ENCODE measurements around the gene ORAI3.
A peak's percentile ranks its signal among the peaks of the same experiment; 100 is the strongest.
"Not testable (repeated sequence)": the region's sequence is repeated elsewhere in the genome, so short reads cannot be mapped to it uniquely, and the experiment has no call there.

The ORAI3 gene

GRCh38 chr16:30924076-30924912, 24.6 kb upstream of the ORAI3 start:
- DNase-seq: no peak

- no peak for DNase-seq
These were observed 23.8 kb upstream of the ORAI3 start for GRCh38 chr16:30924913-30925631.

- no peak for DNase-seq
These were observed 23.3 kb upstream of the ORAI3 start for GRCh38 chr16:30925632-30925987.

GRCh38 chr16:30925995-30926811, 22.7 kb upstream of the ORAI3 start:
- DNase-seq: no peak

GRCh38 chr16:30926937-30927788, 21.7 kb upstream of the ORAI3 start:
- no peak for DNase-seq

- peak; percentile 82 to 87 for DNase-seq
These were observed 21.0 kb upstream of the ORAI3 start for GRCh38 chr16:30927789-30928378.

GRCh38 chr16:30928390-30928789, 20.5 kb upstream of the ORAI3 start:
- DNase-seq: no peak

GRCh38 chr16:30929167-30929566, 19.7 kb upstream of the ORAI3 start:
- DNase-seq: no peak

- DNase-seq: no peak
These were observed 18.7 kb upstream of the ORAI3 start for GRCh38 chr16:30930160-30930571.

- no peak for DNase-seq
These were observed 17.7 kb upstream of the ORAI3 start for GRCh38 chr16:30931068-30931650.

GRCh38 chr16:30934827-30935557, 13.9 kb upstream of the ORAI3 start:
- peak; percentile 58 to 65 for DNase-seq

GRCh38 chr16:30937692-30938091, 11.2 kb upstream of the ORAI3 start:
- no peak for DNase-seq

- not testable (repeated sequence) for DNase-seq
These were observed 9.3 kb upstream of the ORAI3 start for GRCh38 chr16:30939571-30939970.

GRCh38 chr16:30941600-30942425, 7.1 kb upstream of the ORAI3 start:
- DNase-seq: peak; percentile 64 to 79

GRCh38 chr16:30942426-30942806, 6.5 kb upstream of the ORAI3 start:
- DNase-seq: no peak

- DNase-seq: no peak
These were observed 4.5 kb upstream of the ORAI3 start for GRCh38 chr16:30944352-30944751.

GRCh38 chr16:30946671-30947540, 2.0 kb upstream of the ORAI3 start:
- DNase-seq: no peak

GRCh38 chr16:30947541-30947858, 1.4 kb upstream of the ORAI3 start:
- no peak for DNase-seq

Data from SHP77 (cell line).